OCI-LY1 (cell line): Measurements from ENCODE around the gene E2F6.

Experiments used
- H2AFZ ChIP-seq: fragments of 200-600 bp; sonication (generic), shearing (Covaris generic); 2 replicates; pipeline ENCODE4 v1.6.0; 2014; ENCODE audit warnings: antibody characterized with exemption, mild to moderate bottlenecking, low read length
- H3F3A ChIP-seq: fragments of 200-600 bp; sonication (generic), shearing (Covaris generic); 2 replicates; pipeline ENCODE4 v1.6.0; 2014; ENCODE audit warnings: mild to moderate bottlenecking, antibody characterized with exemption, low read length, moderate library complexity; ENCODE audit not compliant: insufficient read depth
- H3K27ac ChIP-seq: fragments of 200-600 bp; sonication (generic); 2 replicates; pipeline ENCODE4 v1.5.1; 2014; ENCODE audit warnings: low read length, mixed run types, mild to moderate bottlenecking, low read depth; ENCODE audit not compliant: poor library complexity, severe bottlenecking
- H3K27me3 ChIP-seq: fragments of 200-600 bp; sonication (generic); 2 replicates; pipeline ENCODE4 v1.6.0; 2014; ENCODE audit warnings: antibody characterized with exemption, mild to moderate bottlenecking, low read length, moderate library complexity; ENCODE audit not compliant: insufficient read depth
- H3K36me3 ChIP-seq: fragments of 200-600 bp; sonication (generic); 2 replicates; pipeline ENCODE4 v1.6.1; 2014; ENCODE audit warnings: mild to moderate bottlenecking, antibody characterized with exemption, low read length, moderate library complexity, mixed read lengths; ENCODE audit not compliant: insufficient read depth
- H3K4me1 ChIP-seq: fragments of 200-600 bp; sonication (generic); 2 replicates; pipeline ENCODE4 v1.5.1; 2014; ENCODE audit warnings: mild to moderate bottlenecking, low read length, moderate library complexity; ENCODE audit not compliant: insufficient read depth, severe bottlenecking
- H3K4me2 ChIP-seq: fragments of 200-600 bp; sonication (generic), shearing (Covaris generic); 2 replicates; pipeline ENCODE4 v1.6.1; 2014; ENCODE audit warnings: low read length
- H3K4me3 ChIP-seq: fragments of 200-600 bp; sonication (generic); 2 replicates; pipeline ENCODE4 v1.5.1; 2014; ENCODE audit warnings: low read length, low read depth, mild to moderate bottlenecking, mixed read lengths; ENCODE audit not compliant: poor library complexity, severe bottlenecking
- H3K79me2 ChIP-seq: fragments of 200-600 bp; shearing (Covaris generic); 2 replicates; pipeline ENCODE4 v1.6.1; 2016; ENCODE audit warnings: mixed run types, low read length, mixed read lengths; ENCODE audit not compliant: insufficient read depth
- H3K9ac ChIP-seq: fragments of 200-600 bp; sonication (generic), shearing (Covaris generic); 2 replicates; pipeline ENCODE4 v1.6.1; 2014; ENCODE audit warnings: mild to moderate bottlenecking, low read length, mixed read lengths
- H3K9me2 ChIP-seq: fragments of 200-600 bp; sonication (generic), shearing (Covaris generic); 2 replicates; pipeline ENCODE4 v1.6.1; 2014; ENCODE audit warnings: low read depth, mild to moderate bottlenecking, low read length, mixed read lengths
- H3K9me3 ChIP-seq: fragments of 200-600 bp; shearing (Covaris generic); 2 replicates; pipeline ENCODE4 v1.6.1; 2014; ENCODE audit warnings: low read length, mixed read lengths
- H4K20me1 ChIP-seq: fragments of 200-600 bp; sonication (generic), shearing (Covaris generic); 2 replicates; pipeline ENCODE4 v1.6.0; 2016; ENCODE audit warnings: mild to moderate bottlenecking, low read length; ENCODE audit not compliant: insufficient read depth
- CTCF ChIP-seq: fragments of 200-600 bp; sonication (generic), shearing (Covaris generic); IDR thresholded peaks from 2 replicates; pipeline ENCODE4 v1.5.1; 2017; ENCODE audit warnings: mild to moderate bottlenecking, antibody characterized with exemption, low read length, moderate library complexity, mixed read lengths
- EZH2 ChIP-seq: fragments of 200-600 bp; sonication (generic), shearing (Covaris generic); IDR thresholded peaks from 2 replicates; pipeline ENCODE4 v1.8.0; 2017; ENCODE audit warnings: borderline replicate concordance, mixed run types, mild to moderate bottlenecking, antibody characterized with exemption, low read length, moderate library complexity, mixed read lengths

E2F6 gene

GRCh38 chr2:11409572-11409959 is 56.4 kb downstream of the E2F6 start:
- Histone ChIP-seq H3K4me1 (no peaks in the 10 kb centered on the region), H3K27me3 (no peaks in the 10 kb centered on the region; the same call in 1 of the 2 replicates), H3K9me3 (no peaks in the 10 kb centered on the region), H4K20me1 (no peaks in the 10 kb centered on the region), H2AFZ (no peak overlapping the region), H3K4me3 (no peak overlapping the region), H3K36me3 (no peaks in the 10 kb centered on the region), H3F3A (no peaks in the 10 kb centered on the region), H3K79me2 (no peaks in the 10 kb centered on the region), H3K4me2 (no peak overlapping the region), H3K9ac (no peak overlapping the region), H3K9me2 (no peaks in the 10 kb centered on the region), H3K27ac (no peak overlapping the region)
- TF ChIP-seq EZH2 = no peak
- no peak for TF ChIP-seq CTCF

GRCh38 chr2:11408959-11409571 is 56.9 kb downstream of the E2F6 start:
- Histone ChIP-seq H3K27ac (no peak overlapping the region), H3K9me2 (no peaks in the 10 kb centered on the region), H4K20me1 (no peaks in the 10 kb centered on the region), H3K36me3 (no peaks in the 10 kb centered on the region), H3K9ac (no peak overlapping the region), H2AFZ (no peak overlapping the region), H3K79me2 (no peaks in the 10 kb centered on the region), H3F3A (no peaks in the 10 kb centered on the region), H3K27me3 (no peaks in the 10 kb centered on the region; the same call in 1 of the 2 replicates), H3K9me3 (no peaks in the 10 kb centered on the region), H3K4me2 (no peak overlapping the region), H3K4me3 (no peak overlapping the region), H3K4me1 (no peaks in the 10 kb centered on the region)
- TF ChIP-seq EZH2 = no peak
- TF ChIP-seq CTCF = no peak

- H3K36me3 ChIP-seq = no peaks in the 10 kb centered on the region
- no peaks in the 10 kb centered on the region for H3F3A ChIP-seq
- no peaks in the 10 kb centered on the region for H3K9me2 ChIP-seq
- no peak overlapping the region for H2AFZ ChIP-seq
- H3K4me1 ChIP-seq = no peaks in the 10 kb centered on the region
- no peaks in the 10 kb centered on the region for H3K9me3 ChIP-seq
- H3K27ac ChIP-seq = no peak overlapping the region
- TF ChIP-seq EZH2 = no peak
- no peak overlapping the region for H3K4me2 ChIP-seq
- no peaks in the 10 kb centered on the region; the same call in 1 of the 2 replicates for H3K27me3 ChIP-seq
- H3K4me3 ChIP-seq = no peak overlapping the region
- no peaks in the 10 kb centered on the region for H4K20me1 ChIP-seq
- no peak overlapping the region for H3K9ac ChIP-seq
- H3K79me2 ChIP-seq = no peaks in the 10 kb centered on the region
These were observed 58.5 kb downstream of the E2F6 start for GRCh38 chr2:11407413-11407812.

- H3F3A ChIP-seq = no peaks in the 10 kb centered on the region
- no peak overlapping the region for H3K9ac ChIP-seq
- no peaks in the 10 kb centered on the region for H3K4me1 ChIP-seq
- TF ChIP-seq CTCF (no peak), EZH2 (no peak)
- no peak overlapping the region for H2AFZ ChIP-seq
- H3K36me3 ChIP-seq = no peaks in the 10 kb centered on the region
- no peaks in the 10 kb centered on the region for H3K9me2 ChIP-seq
- H3K27ac ChIP-seq = no peak overlapping the region
- H3K79me2 ChIP-seq = no peaks in the 10 kb centered on the region
- no peaks in the 10 kb centered on the region for H4K20me1 ChIP-seq
- H3K9me3 ChIP-seq = no peaks in the 10 kb centered on the region
- H3K4me2 ChIP-seq = no peak overlapping the region
- no peak overlapping the region for H3K4me3 ChIP-seq
- H3K27me3 ChIP-seq = no peaks in the 10 kb centered on the region; the same call in 1 of the 2 replicates
These were observed 59.0 kb downstream of the E2F6 start for GRCh38 chr2:11406958-11407381.
